NT2/D1 (cell line): ENCODE results near the gene ZBTB37.

Source experiments
- SUZ12 ChIP-seq: IDR thresholded peaks from 2 replicates; pipeline ENCODE4 v1.6.1; 2011; ENCODE audit not compliant: insufficient read length, insufficient read depth; ENCODE audit errors: extremely low read depth
- YY1 ChIP-seq: IDR thresholded peaks from 2 replicates; pipeline ENCODE4 v1.6.1; 2011; ENCODE audit not compliant: insufficient read length, insufficient read depth
- ZNF274 ChIP-seq: IDR thresholded peaks from 2 replicates; pipeline ENCODE4 v1.6.1; 2011; ENCODE audit warnings: mild to moderate bottlenecking, low read depth, low read length

- TF ChIP-seq SUZ12, result no peak
- TF ChIP-seq ZNF274, result no peak
- TF ChIP-seq YY1, result no peak
Observed at GRCh38 chr1:173917149-173917548, 49.0 kb downstream of the ZBTB37 start, which contains the start of gene SERPINC1.
